Measurements from ENCODE around the gene DMAC2L.

GRCh38 chr14:50355692-50356091 is 43.6 kb downstream of the DMAC2L start:
- TF ChIP-seq EP300 (IDR thresholded peaks at IDR 0.05; ENCODE audit: low read depth) (no peak), CTCF (IDR thresholded peaks at IDR 0.05) (no peak), POLR2A (IDR thresholded peaks at IDR 0.05) (no peak)

All from transverse colon (tissue), 3 donors.